ENCODE measurements around the gene PGA3.
"Not testable (repeated sequence)": the region's sequence is repeated elsewhere in the genome, so short reads cannot be mapped to it uniquely, and the experiment has no call there.

The PGA3 gene
- 0 reads per million in 4 experiments for total RNA-seq

- not testable (repeated sequence) for DNase-seq
Measured at GRCh38 chr11:61202950-61203746, at the start of gene PGA3. Gene PGA3, plus strand, starts transcription at chr11:61203515. Its CDS starts 50 bp downstream, at chr11:61203565.

DNA sequence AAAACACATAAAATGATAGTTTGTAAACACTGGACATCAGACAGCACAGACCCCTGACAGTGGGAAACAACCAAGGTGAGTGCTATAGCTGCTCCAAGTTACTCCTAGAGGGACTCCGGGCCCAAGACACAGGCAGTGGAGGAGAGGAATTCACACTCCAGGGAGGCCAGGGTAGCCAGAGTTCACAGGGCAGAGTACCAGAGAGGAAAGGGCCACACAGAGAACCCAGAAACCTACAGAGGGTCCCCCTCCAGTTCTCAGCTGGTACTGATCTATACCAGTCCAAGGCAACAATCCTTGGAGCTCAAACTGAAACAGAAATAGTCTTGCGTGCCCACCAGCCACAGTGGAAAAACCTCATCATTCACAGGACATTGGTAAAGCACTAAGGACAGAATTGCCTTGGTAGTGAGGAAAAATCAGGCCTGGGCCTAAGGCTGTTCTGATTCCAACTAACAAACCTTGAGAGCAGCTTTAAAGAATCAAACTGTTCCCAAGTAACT lies 49.7 kb upstream of the PGA3 start:
- DNase-seq, result no peak

GRCh38 chr11:61154528-61154927 lies 48.8 kb upstream of the PGA3 start:
- no peak for DNase-seq

- DNase-seq, result no peak
Measured at GRCh38 chr11:61155312-61155711, 48.0 kb upstream of the PGA3 start.

GRCh38 chr11:61155741-61156140 lies 47.6 kb upstream of the PGA3 start:
- no peak for DNase-seq

GRCh38 chr11:61157743-61158142 lies 45.6 kb upstream of the PGA3 start:
- DNase-seq, result no peak

GRCh38 chr11:61158691-61159381 lies 44.5 kb upstream of the PGA3 start:
- no peak for DNase-seq

DNA sequence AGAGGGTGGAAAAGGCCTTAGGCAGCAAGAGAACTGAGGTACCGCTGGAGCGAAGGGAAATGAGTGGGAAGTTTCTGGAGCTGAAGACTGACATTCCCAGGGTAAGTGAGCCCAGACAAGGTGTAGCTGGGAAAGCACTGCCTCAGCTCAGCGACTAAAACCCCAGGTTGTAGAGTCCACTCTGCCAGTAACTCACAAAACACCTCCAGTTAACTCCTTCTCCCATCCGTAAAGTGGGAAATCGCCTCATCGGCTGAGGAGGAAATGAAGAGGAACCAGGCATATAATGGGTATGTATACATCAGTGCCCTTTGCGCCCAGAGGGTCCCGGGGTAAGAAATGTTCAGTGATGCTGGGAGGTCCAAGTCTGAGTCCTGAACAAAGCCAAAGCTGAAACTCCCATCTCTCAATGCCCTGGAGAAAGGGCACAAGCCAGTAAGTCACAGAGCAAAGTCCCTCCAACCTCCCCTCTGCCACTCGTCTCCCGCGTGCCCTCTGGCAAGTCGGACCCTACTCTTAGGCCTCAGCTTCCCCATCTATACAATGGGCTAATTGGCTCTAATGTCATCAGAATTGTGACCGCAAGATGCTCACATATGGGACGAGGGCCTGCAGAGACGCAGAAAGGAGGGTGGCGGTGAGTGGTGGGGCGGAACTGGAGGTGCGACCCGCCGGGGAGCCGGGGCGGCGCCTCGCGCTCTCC lies 42.7 kb upstream of the PGA3 start:
- peak; percentile 33 for DNase-seq

DNA sequence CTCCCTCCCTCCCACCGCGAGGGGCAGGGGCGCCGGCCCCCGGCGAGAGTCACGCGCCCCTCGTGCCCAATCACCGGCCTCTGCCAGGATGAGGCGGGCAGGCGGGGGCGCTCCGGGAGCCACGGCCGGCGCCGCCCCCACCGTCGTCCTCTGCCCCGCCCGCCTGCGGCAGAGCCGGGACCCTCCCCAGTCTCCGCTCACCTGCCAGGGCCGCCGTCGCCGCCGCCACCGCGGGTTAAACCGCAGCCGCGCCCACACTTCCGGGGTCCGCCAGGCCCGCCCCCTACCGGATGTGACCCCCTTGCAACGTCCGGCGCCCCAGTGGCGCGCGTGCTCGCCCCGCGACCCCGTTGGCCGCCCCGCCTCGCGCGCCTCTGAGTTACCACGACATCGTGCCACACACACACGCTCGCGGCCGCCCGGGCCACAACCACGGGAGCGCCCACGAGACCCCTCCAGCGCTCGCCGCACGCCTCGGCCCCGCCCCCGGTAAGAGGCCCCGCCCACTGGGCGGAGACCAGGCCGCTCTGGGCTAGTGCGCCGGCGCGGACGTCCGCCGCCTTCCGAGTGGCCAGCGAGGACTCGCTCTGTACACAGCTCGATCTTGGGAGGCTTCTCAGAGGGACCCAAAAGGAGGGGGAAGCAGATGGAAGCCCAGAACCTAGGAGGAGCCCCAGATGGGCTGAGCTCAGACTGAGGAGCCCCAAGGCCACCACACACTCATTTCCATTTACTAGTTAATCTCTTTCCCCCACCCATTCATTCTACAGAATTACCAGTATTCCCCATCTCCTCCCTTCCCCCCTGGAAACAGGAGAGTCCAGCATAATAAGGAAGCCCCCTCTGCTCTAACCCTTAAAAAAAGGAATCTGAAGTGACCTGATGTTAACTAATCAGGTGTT lies 41.9 kb upstream of the PGA3 start, which contains the start of gene VPS37C:
Gene VPS37C (minus strand): TSS at position 237 of the 902 bp plus-strand sequence. CDS start 22,597 bp downstream, outside the sequence.
- DNase-seq, result peak; percentile 87

GRCh38 chr11:61162092-61162941 lies 41.0 kb upstream of the PGA3 start:
- DNase-seq, result no peak

DNA sequence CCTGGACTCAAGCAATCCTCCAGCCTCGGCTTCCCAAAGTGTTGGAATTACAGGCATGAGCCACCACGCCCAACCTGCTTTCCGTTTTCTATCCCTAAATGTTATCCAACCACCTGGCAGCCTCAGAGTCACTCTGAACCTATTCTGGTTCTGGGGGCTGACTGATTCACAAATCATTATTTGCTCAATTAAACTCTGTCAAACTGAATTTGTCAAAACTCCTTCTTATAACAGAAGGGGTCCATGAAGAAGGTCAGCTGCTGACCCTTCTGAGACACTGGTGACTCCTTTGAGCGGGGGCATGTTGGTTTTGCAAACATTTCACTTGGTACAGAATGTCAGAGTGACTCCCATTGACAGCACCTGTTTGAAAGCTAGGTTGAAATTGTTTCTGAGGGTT lies 40.3 kb upstream of the PGA3 start:
- no peak for DNase-seq

- no peak for DNase-seq
Measured at GRCh38 chr11:61163714-61164605, 39.4 kb upstream of the PGA3 start.

DNA sequence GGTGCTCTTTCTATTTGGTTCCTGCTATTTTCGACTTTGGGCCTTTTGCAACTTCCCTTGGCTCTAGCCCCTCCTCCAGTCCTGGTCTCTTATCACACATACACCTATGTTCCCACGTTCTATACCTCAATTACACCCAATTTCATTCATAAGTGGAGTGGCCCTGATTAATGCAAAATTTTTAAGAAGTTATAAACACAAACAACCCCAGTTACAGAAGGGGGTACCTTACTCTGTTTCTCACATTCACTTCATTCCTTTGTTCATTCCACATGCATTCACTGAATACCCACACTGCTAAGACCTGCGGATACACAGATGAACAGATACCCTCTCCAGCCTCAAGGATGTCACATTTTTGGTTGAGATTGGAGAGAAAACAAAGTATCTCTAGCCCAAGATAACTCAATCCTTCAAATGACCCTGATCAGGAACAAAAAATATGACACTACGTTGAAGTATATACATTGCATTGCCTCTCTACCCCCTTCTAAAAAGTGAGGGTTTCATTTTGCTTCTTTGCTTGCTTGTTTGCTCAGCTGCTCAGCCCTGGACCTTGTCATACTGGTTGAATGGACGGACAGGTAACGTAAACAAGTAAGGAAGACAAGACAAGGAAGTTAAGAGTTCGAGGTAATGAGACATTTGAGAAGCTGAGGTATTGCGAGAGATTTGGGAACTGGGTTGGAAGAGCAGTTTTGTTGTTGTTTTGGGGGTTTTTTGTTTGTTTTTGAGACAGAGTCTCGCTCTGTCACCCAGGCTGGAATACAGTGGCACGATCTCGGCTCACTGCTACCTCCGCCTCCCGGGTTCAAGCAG lies 38.5 kb upstream of the PGA3 start:
- DNase-seq, result no peak

DNA sequence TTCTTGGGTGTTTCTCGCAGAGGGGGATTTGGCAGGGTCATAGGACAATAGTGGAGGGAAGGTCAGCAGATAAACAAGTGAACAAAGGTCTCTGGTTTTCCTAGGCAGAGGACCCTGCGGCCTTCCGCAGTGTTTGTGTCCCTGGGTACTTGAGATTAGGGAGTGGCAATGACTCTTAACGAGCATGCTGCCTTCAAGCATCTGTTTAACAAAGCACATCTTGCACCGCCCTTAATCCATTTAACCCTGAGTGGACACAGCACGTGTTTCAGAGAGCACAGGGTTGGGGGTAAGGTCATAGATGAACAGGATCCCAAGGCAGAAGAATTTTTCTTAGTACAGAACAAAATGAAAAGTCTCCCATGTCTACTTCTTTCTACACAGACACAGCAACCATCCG lies 37.5 kb upstream of the PGA3 start:
- not testable (repeated sequence) for DNase-seq

DNA sequence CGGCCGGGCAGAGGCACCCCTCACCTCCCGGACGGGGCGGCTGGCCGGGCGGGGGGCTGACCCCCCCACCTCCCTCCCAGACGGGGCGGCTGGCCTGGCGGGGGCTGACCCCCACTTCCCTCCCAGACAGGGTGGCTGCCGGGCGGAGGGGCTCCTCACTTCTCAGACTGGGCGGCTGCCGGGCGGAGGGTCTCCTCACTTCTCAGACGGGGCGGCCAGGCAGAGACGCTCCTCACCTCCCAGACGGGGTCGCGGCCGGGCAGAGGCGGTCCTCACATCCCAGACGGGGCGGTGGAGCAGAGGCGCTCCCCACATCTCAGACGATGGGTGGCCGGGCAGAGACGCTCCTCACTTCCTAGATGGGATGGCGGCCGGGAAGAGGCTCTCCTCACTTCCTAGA lies 37.0 kb upstream of the PGA3 start:
- DNase-seq, result not testable (repeated sequence)

DNA sequence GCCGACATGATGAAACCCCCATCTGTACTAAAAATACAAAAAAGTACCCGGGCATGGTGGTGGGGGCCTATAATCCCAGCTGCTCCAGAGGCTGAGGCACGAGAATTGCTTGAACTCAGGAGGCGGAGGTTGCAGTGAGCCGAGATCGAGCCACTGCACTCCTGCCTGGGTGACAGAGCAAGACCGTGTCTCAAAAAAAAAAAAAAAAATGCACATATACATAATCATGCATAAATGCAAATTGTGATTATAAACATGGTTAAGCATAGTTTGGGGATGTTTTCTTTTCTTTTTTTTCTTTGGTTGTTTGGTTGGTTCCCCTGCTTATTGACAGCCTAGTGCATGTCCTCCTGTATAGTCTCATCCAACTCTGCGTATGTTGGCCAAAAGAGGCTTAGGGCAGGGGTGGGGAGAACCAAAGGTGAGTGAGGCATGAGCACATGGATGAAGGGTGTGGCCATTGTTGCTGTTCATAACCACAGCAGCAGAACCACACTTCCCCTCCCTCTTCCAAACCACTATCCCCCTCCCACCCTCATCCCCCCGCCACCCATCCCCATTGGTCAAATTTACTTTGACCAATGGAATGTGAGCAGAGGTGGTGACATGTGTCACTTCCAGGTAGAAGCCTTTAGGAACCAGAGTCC lies 35.1 kb upstream of the PGA3 start:
- no peak for DNase-seq

- no peak for DNase-seq
Measured at GRCh38 chr11:61168800-61169199, 34.5 kb upstream of the PGA3 start.

GRCh38 chr11:61170566-61170965 lies 32.7 kb upstream of the PGA3 start:
- no peak for DNase-seq

DNA sequence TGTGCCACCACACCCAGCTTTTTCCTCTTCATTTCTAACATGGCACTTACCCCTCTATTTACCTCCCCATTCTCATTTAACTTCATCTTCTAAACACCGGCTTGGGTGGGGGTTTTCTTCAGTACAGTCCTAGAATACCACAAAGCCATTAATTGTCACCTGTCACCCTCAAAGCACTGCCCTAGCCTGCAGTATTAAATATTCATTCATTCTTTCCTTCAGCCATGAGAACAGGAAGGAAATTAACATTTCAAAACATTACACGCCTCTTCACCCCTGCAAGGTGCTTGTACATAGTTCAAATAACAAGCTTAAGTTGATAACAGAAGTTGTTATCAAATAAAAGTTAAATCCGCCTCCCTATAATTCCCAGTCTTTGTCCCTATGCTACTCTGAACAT lies 31.4 kb upstream of the PGA3 start:
- no peak for DNase-seq
